OCI-LY7 (cell line): ENCODE data around the gene GBF1. TPM values are rescaled to one million over a fixed set of nuclear protein-coding genes. Genes with fewer than 3 reads are reported as not detected.
A peak's percentile ranks its signal among the peaks of the same experiment; 100 is the strongest.

Experiments used
- BruUV-seq: library from RNA; stranded (reverse); fragments of 400-500 nt; replicated peaks from 2 replicates; lab custom pipeline; 2021; lab: Mats Ljungman, UMichigan
- CTCF ChIA-PET: fragments of 300-600 bp; sonication (Branson Sonifier 250); formaldehyde crosslinking; loops from one replicate; lab custom pipeline; 2022; ENCODE audit warnings: antibody characterized with exemption; ENCODE audit not compliant: unreplicated experiment; lab: Charles Lee
- POLR2A ChIA-PET: fragments of 300-600 bp; sonication (Branson Sonifier 250); formaldehyde crosslinking; loops from one replicate; lab custom pipeline; 2022; ENCODE audit warnings: antibody characterized with exemption; lab: Charles Lee
- DNase-seq: peaks from one replicate; pipeline ENCODE4 v3.0.0-alpha.2; 2015; ENCODE audit warnings: low spot score
- H2AFZ ChIP-seq: fragments of 200-600 bp; sonication (generic), shearing (Covaris generic); 2 replicates; pipeline ENCODE4 v1.6.1; 2014; ENCODE audit warnings: mild to moderate bottlenecking, antibody characterized with exemption, low read length, moderate library complexity
- H3K27ac ChIP-seq: fragments of 200-600 bp; sonication (generic); 2 replicates; pipeline ENCODE4 v1.5.1; 2014; ENCODE audit warnings: mixed run types, low read depth, mild to moderate bottlenecking, moderate library complexity, low read length, inconsistent platforms; ENCODE audit not compliant: poor library complexity, severe bottlenecking
- H3K36me3 ChIP-seq: fragments of 200-600 bp; sonication (generic); 2 replicates; pipeline ENCODE4 v1.6.1; 2014; ENCODE audit warnings: mild to moderate bottlenecking, antibody characterized with exemption, low read length, moderate library complexity, mixed read lengths; ENCODE audit not compliant: insufficient read depth
- H3K4me1 ChIP-seq: fragments of 200-600 bp; sonication (generic); 2 replicates; pipeline ENCODE4 v1.5.1; 2014; ENCODE audit warnings: mild to moderate bottlenecking, low read length; ENCODE audit not compliant: insufficient read depth, poor library complexity, severe bottlenecking
- H3K4me2 ChIP-seq: fragments of 200-600 bp; sonication (generic); 2 replicates; pipeline ENCODE4 v1.6.1; 2014; ENCODE audit warnings: mild to moderate bottlenecking, low read length
- H3K4me3 ChIP-seq: fragments of 200-600 bp; sonication (generic); 2 replicates; pipeline ENCODE4 v1.5.1; 2014; ENCODE audit warnings: mild to moderate bottlenecking, low read depth, low read length; ENCODE audit not compliant: poor library complexity, severe bottlenecking
- H3K79me2 ChIP-seq: fragments of 200-600 bp; sonication (generic); 2 replicates; pipeline ENCODE4 v1.6.1; 2016; ENCODE audit warnings: low read depth, mild to moderate bottlenecking, low read length, moderate library complexity, mixed read lengths; ENCODE audit not compliant: insufficient read depth
- H3K9me2 ChIP-seq: fragments of 200-600 bp; sonication (generic); 2 replicates; pipeline ENCODE4 v1.6.1; 2016; ENCODE audit warnings: mild to moderate bottlenecking, low read length, mixed read lengths; ENCODE audit not compliant: insufficient read depth
- H3K9me3 ChIP-seq: fragments of 200-600 bp; sonication (generic); 2 replicates; pipeline ENCODE4 v1.6.1; 2014; ENCODE audit warnings: mild to moderate bottlenecking, mixed run types, low read length, mixed read lengths
- H4K20me1 ChIP-seq: fragments of 200-600 bp; sonication (generic); 2 replicates; pipeline ENCODE4 v1.6.1; 2014; ENCODE audit warnings: mild to moderate bottlenecking, antibody characterized with exemption, low read length, moderate library complexity, mixed read lengths; ENCODE audit not compliant: insufficient read depth
- EZH2phosphoT487 ChIP-seq: fragments of 200-600 bp; sonication (generic); IDR thresholded peaks from 2 replicates; pipeline ENCODE4 v1.6.1; 2018; ENCODE audit warnings: low read depth, borderline replicate concordance, mild to moderate bottlenecking, mixed run types, antibody characterized with exemption, low read length, moderate library complexity, mixed read lengths
- intact Hi-C: fragments of 100-400 bp; cut with micrococcal nuclease; formaldehyde crosslinking; loops from one replicate; pipeline ENCODE4 v1.10.0; 2022; ENCODE audit not compliant: unreplicated experiment
- total RNA-seq, 2 experiments: library from RNA; depleted of rRNA in 1 of 2; stranded (reverse); fragments of >200 nt in 1 of 2; shearing (Covaris generic) in 1 of 2; gene quantifications; 2 replicates each; pipeline ENCODE4 v1.2.3, GENCODE V29; 2014 to 2022
- TF ChIP-seq, protein P1 (sequence below): fragments of 200-600 bp; sonication (generic); conservative IDR thresholded peaks from 2 replicates; pipeline ENCODE4 v1.5.1; 2014; ENCODE audit warnings: mild to moderate bottlenecking, antibody characterized with exemption, low read length, moderate library complexity, mixed read lengths

Gene GBF1
- total RNA-seq, 2 experiments from 2014 or later = 17.8 to 33.4 TPM

DNA sequence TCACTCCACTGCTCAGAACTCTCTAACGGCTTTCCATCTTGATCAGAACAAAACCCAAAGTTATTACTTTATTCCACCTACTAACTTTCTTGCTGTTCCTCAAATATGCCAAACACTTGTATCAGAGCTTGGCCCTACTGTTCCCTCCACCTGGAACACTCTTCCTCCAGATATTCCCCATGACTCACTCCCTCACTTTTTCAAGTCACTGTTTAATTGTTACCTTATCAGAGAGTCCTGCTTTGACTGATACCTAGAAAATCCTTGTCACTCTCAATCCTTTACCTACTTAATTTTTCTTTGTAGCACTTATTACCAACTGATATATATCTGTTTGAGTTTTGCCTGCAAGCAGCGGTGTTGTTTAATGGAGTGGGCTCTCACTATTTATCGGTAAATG lies 144.6 kb downstream of the GBF1 start:
- no peak overlapping the region for H3K4me2 ChIP-seq

DNA sequence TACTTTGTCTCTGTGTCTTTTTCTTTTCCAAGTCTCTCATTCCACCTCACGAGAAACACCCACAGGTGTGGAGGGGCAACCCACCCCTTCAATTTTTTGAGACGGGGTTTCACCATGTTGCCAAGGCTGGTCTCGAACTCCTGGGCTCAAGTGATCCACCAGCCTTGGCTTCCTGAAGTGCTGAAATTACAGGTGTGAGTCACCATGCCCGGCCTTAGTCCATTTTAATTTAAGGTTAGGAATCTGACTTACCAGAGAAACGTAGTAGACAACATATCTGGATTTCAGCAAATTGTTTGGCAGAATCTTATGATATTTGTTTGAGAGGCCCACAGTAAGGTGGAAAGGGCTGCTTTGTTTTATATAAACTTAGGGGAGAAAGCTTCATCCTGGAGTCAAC lies 147.0 kb downstream of the GBF1 start:
- intact Hi-C loops = no loop called here
- Histone ChIP-seq H4K20me1 (no peaks in the 10 kb centered on the region), H3K79me2 (peaks cover 9% of the 10 kb centered on the region; the same call in 1 of the 2 replicates), H3K4me1 (peaks cover 17% of the 10 kb centered on the region), H3K9me2 (no peaks in the 10 kb centered on the region), H3K4me2 (no peak overlapping the region), H3K27ac (no peak overlapping the region), H3K4me3 (no peak overlapping the region), H3K36me3 (peaks cover 3% of the 10 kb centered on the region; the same call in 1 of the 2 replicates), H3K9me3 (no peaks in the 10 kb centered on the region), H2AFZ (no peak overlapping the region)
- no TSS peak for BruUV-seq
- no peak for DNase-seq
- CTCF ChIA-PET = no interaction called here
- POLR2A ChIA-PET = no interaction called here
- TF ChIP-seq EZH2phosphoT487 = no peak
- TF ChIP-seq, protein P1, sequence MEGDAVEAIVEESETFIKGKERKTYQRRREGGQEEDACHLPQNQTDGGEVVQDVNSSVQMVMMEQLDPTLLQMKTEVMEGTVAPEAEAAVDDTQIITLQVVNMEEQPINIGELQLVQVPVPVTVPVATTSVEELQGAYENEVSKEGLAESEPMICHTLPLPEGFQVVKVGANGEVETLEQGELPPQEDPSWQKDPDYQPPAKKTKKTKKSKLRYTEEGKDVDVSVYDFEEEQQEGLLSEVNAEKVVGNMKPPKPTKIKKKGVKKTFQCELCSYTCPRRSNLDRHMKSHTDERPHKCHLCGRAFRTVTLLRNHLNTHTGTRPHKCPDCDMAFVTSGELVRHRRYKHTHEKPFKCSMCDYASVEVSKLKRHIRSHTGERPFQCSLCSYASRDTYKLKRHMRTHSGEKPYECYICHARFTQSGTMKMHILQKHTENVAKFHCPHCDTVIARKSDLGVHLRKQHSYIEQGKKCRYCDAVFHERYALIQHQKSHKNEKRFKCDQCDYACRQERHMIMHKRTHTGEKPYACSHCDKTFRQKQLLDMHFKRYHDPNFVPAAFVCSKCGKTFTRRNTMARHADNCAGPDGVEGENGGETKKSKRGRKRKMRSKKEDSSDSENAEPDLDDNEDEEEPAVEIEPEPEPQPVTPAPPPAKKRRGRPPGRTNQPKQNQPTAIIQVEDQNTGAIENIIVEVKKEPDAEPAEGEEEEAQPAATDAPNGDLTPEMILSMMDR = no peak

More for the DNA sequence above, 144.6 kb downstream of the GBF1 start:
- TF ChIP-seq EZH2phosphoT487 = no peak
- TF ChIP-seq, protein P1 = no peak
- Histone ChIP-seq H4K20me1 (no peaks in the 10 kb centered on the region), H3K36me3 (no peaks in the 10 kb centered on the region), H3K9me3 (no peaks in the 10 kb centered on the region), H3K79me2 (no peaks in the 10 kb centered on the region), H3K4me3 (no peak overlapping the region), H3K27ac (no peak overlapping the region), H3K9me2 (no peaks in the 10 kb centered on the region), H3K4me1 (peaks cover 15% of the 10 kb centered on the region), H2AFZ (no peak overlapping the region)
- CTCF ChIA-PET = no interaction called here
- BruUV-seq = no TSS peak
- POLR2A ChIA-PET = interaction anchor here (0.6 kb wide), 3 partner anchors 43 to 1759 kb away, joined by 3 read pairs; no protein-coding TSS in a partner anchor
- no peak for DNase-seq
- intact Hi-C loops = no loop called here

DNA sequence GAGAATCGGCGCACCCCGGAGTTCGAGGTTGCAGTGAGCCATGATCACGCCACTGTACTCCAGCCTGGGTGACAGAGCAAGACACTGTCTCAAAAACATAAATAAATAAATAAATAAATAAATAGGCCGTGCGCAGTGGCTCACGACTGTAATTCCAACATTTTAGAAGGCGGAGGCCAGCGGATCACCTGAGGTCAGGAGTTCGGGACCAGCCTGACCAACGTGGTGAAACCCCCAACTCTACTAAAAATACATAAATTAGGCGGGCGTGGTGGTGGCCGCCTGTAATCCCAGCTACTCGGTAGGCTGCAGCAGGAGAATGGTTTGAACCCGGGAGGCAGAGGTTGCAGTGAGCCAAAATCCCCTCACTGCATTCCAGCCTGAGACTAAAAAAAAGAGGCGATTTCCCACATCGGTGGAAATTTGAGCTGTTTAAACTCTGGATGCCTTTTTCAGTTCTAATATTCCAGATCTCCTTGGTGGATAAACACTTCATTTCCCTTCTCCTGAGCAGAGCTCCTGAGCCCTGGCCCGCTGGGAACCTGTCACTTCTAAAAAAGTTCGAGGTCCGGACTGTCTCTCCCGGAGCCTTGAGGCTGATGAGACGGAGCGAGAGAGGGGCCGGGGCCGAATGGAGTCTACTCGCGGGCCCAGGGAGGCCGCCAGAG lies 148.2 kb downstream of the GBF1 start:
- Histone ChIP-seq H4K20me1 (no peaks in the 10 kb centered on the region), H3K79me2 (peaks cover 9% of the 10 kb centered on the region; the same call in 1 of the 2 replicates), H3K9me3 (no peaks in the 10 kb centered on the region), H3K4me1 (peaks cover 17% of the 10 kb centered on the region), H3K4me3 (peak overlapping the region; percentile 78), H3K36me3 (peaks cover 14% of the 10 kb centered on the region), H3K27ac (peak overlapping the region; percentile 70), H2AFZ (peak overlapping the region; percentile 73), H3K4me2 (peak overlapping the region; percentile 84), H3K9me2 (no peaks in the 10 kb centered on the region)
- intact Hi-C loops = loop anchor here (1.0 kb wide), 3 partner anchors 28 to 190 kb away; no protein-coding TSS in a partner anchor
- DNase-seq = no peak
- no peak for TF ChIP-seq EZH2phosphoT487
- TF ChIP-seq, protein P1 = no peak; the same call in none of the 2 replicates
- POLR2A ChIA-PET = interaction anchor here (1.8 kb wide), 1 partner anchor 27 kb away, joined by 11 read pairs; the partner anchor contains the start of gene FBXL15
- BruUV-seq = TSS peak; percentile 90
- CTCF ChIA-PET = no interaction called here
